Endothelial cell of umbilical vein (primary cell): ENCODE data around the gene GAL3ST1. TPM values are rescaled to one million over a fixed set of nuclear protein-coding genes. Genes with fewer than 3 reads are reported as not detected.

Experiments used
- BruUV-seq: library from RNA; stranded (reverse); fragments of 400-500 nt; replicated peaks from 2 replicates; lab custom pipeline; 2021; lab: Mats Ljungman, UMichigan
- CTCF ChIA-PET: fragments of 300-600, 350-600 bp; sonication (Branson Sonifier 250); formaldehyde crosslinking; loops from one replicate; lab custom pipeline; 2021; ENCODE audit warnings: antibody characterized with exemption, inconsistent platforms; lab: Charles Lee
- POLR2A ChIA-PET: fragments of 300-600, 350-600 bp; sonication (Branson Sonifier 250); formaldehyde crosslinking; loops from one replicate; lab custom pipeline; 2021; ENCODE audit warnings: antibody characterized with exemption, inconsistent platforms; lab: Charles Lee
- DNase-seq: peaks from one replicate; pipeline ENCODE4 v3.0.0-alpha.2; 2011; ENCODE audit warnings: low read depth, low spot score
- FAIRE-seq: peaks from 2 replicates; lab custom pipeline; 2011; peaks lifted over from hg19 to GRCh38; lab: Jason Lieb, UNC
- H2AFZ ChIP-seq: 2 replicates; pipeline ENCODE4 v1.6.0; 2012; ENCODE audit warnings: low read depth, low read length, control low read depth, inconsistent platforms
- H3K27ac ChIP-seq: 2 replicates; pipeline ENCODE4 v1.5.1; 2011; ENCODE audit warnings: low read depth, mild to moderate bottlenecking, control low read depth, low read length, moderate library complexity; ENCODE audit not compliant: insufficient read depth
- H3K27me3 ChIP-seq, 2 experiments: 2 replicates each; pipeline versions ENCODE4 v1.6.0 to v1.6.1; 2011; ENCODE audit warnings: low read length in 2 of 2, mixed read lengths in 1 of 2; ENCODE audit not compliant: control insufficient read depth in 2 of 2, insufficient read depth in 2 of 2
- H3K36me3 ChIP-seq, 2 experiments: 2 replicates in 1 of 2; 3 replicates in 1 of 2; pipeline ENCODE4 v1.5.1; 2011; ENCODE audit warnings: low read length in 2 of 2, mild to moderate bottlenecking in 1 of 2, moderate library complexity in 1 of 2; ENCODE audit not compliant: control insufficient read depth in 2 of 2, insufficient read depth in 2 of 2; ENCODE audit errors: extremely low read depth in 1 of 2
- H3K4me1 ChIP-seq: 3 replicates; pipeline ENCODE4 v1.5.1; 2011; ENCODE audit warnings: mild to moderate bottlenecking, low read length; ENCODE audit not compliant: control insufficient read depth, insufficient read depth; ENCODE audit errors: extremely low read depth
- H3K4me2 ChIP-seq: 2 replicates; pipeline ENCODE4 v1.6.1; 2011; ENCODE audit warnings: low read length, control low read depth, mixed read lengths; ENCODE audit not compliant: insufficient read depth
- H3K4me3 ChIP-seq, 3 experiments: fragments of 200-600 bp in 1 of 3; sonication (generic), shearing (Covaris generic) in 1 of 3; replicated peaks in 1 of 3; 2 replicates each; pipeline ENCODE4 v1.5.1; 2011 to 2016; ENCODE audit warnings: control low read depth in 3 of 3, low read length in 3 of 3, mild to moderate bottlenecking in 2 of 3, inconsistent platforms in 1 of 3, low read depth in 1 of 3, moderate library complexity in 1 of 3; ENCODE audit not compliant: insufficient read depth in 1 of 3
- H3K79me2 ChIP-seq: 2 replicates; pipeline ENCODE4 v1.6.0; 2012; ENCODE audit warnings: low read length, inconsistent platforms; ENCODE audit not compliant: control insufficient read depth, insufficient read depth
- H3K9ac ChIP-seq: replicated peaks from 2 replicates; pipeline ENCODE3; 2011; ENCODE audit warnings: low read length, control low read depth; ENCODE audit not compliant: insufficient read depth; ENCODE audit errors: extremely low read depth
- H3K9me1 ChIP-seq: replicated peaks from 3 replicates; pipeline ENCODE4 v1.6.0; 2011; ENCODE audit warnings: mild to moderate bottlenecking, low read length; ENCODE audit not compliant: control insufficient read depth, insufficient read depth; ENCODE audit errors: extremely low read depth
- H3K9me3 ChIP-seq: replicated peaks from 2 replicates; pipeline ENCODE4 v1.5.1; 2012; ENCODE audit warnings: low read length, inconsistent platforms; ENCODE audit not compliant: control insufficient read depth, insufficient read depth
- H4K20me1 ChIP-seq: replicated peaks from 2 replicates; pipeline ENCODE3; 2011; ENCODE audit warnings: mild to moderate bottlenecking, low read length; ENCODE audit not compliant: control insufficient read depth, insufficient read depth; ENCODE audit errors: extremely low read depth
- CTCF ChIP-seq, 2 donors: IDR thresholded peaks; 1 replicate in 1 of 2; 2 replicates in 1 of 2; pipeline ENCODE4 v1.5.1; 2011; ENCODE audit warnings: low read length in 2 of 2, mild to moderate bottlenecking in 2 of 2, moderate library complexity in 2 of 2, control low read depth in 1 of 2, inconsistent platforms in 1 of 2, low read depth in 1 of 2; ENCODE audit not compliant: insufficient read depth in 1 of 2; ENCODE audit errors: extremely low read depth in 1 of 2
- EZH2 ChIP-seq: IDR thresholded peaks from 2 replicates; pipeline ENCODE4 v1.6.1; 2012; ENCODE audit warnings: borderline replicate concordance, low read depth, mild to moderate bottlenecking, moderate library complexity, low read length, inconsistent platforms; ENCODE audit not compliant: severe bottlenecking
- FOS ChIP-seq: IDR thresholded peaks from 2 replicates; pipeline ENCODE4 v1.6.1; 2011; ENCODE audit warnings: mild to moderate bottlenecking, low read length, moderate library complexity, borderline replicate concordance; ENCODE audit not compliant: insufficient read depth
- GATA2 ChIP-seq: IDR thresholded peaks from 2 replicates; pipeline ENCODE4 v1.7.0; 2011; ENCODE audit warnings: low read depth, mild to moderate bottlenecking, moderate library complexity, mixed read lengths, low read length; ENCODE audit not compliant: insufficient read length, insufficient read depth
- MAX ChIP-seq: IDR thresholded peaks from 2 replicates; pipeline ENCODE4 v1.6.1; 2011; ENCODE audit not compliant: insufficient read depth, insufficient read length
- POLR2A ChIP-seq: IDR thresholded peaks from 2 replicates; pipeline ENCODE4 v1.6.1; 2012; ENCODE audit warnings: low read depth, mild to moderate bottlenecking, control low read depth, low read length
- dilution Hi-C: fragments of 300-500 bp; cut with MboI; formaldehyde crosslinking; loops from one replicate; pipeline ENCODE4 v1.15.0; 2019; ENCODE audit warnings: low sequenced_read_pairs; ENCODE audit not compliant: extremely low pct_ligation_motif_present
- intact Hi-C: fragments of 100-400 bp; cut with micrococcal nuclease; formaldehyde crosslinking; loops from one replicate; pipeline ENCODE4 v1.10.0; 2022
- polyA plus RNA-seq, 4 experiments: library from polyadenylated mRNA; depleted of rRNA in 3 of 4; stranded (reverse) in 3 of 4; unstranded in 1 of 4; fragments of >200 nt; gene quantifications; 2 replicates each; pipeline versions ENCODE4 v1.2.1 to v1.2.3, GENCODE V29; 2011 to 2012; ENCODE audit warnings: missing spikeins in 1 of 4
- total RNA-seq: library from RNA; stranded (reverse); gene quantifications from 2 replicates; pipeline ENCODE4 v1.2.3, GENCODE V29; 2021

The GAL3ST1 gene
- total and polyA plus RNA-seq, 2 donors (not counting 3 experiments of a cell fraction or from before 2014, with no cell fraction given), result not detected

GRCh38 chr22:30516273-30516672 lies 58.2 kb downstream of the GAL3ST1 start:
- FAIRE-seq (no peak), DNase-seq (no peak)
- Histone ChIP-seq H3K27me3 (no peaks in the 10 kb centered on the region), H3K36me3 (no peaks in the 10 kb centered on the region), H3K9ac (no peak overlapping the region), H3K4me2 (no peak overlapping the region), H3K4me1 (no peaks in the 10 kb centered on the region), H4K20me1 (no peaks in the 10 kb centered on the region), H3K79me2 (no peaks in the 10 kb centered on the region), H3K4me3 (no peak overlapping the region), H3K9me1 (no peaks in the 10 kb centered on the region), H2AFZ (no peak overlapping the region), H3K27ac (no peak overlapping the region), H3K9me3 (no peaks in the 10 kb centered on the region)
- ChIA-PET CTCF (no interaction called here), POLR2A (no interaction called here)
- dilution Hi-C loops, result no loop called here
- BruUV-seq, result no TSS peak
- TF ChIP-seq EZH2 (no peak), CTCF (IDR thresholded peaks at IDR 0.05; ENCODE audit: extremely low read depth in 1 of 2, insufficient read depth in 1 of 2, low read depth in 1 of 2, low read length in 2 of 2) (no peak), FOS (no peak), GATA2 (no peak), MAX (no peak), POLR2A (no peak)
- intact Hi-C loops, result no loop called here
